Gastrocnemius medialis (tissue), 4 donors: ENCODE measurements around the gene CD3E.

ENCODE experiments used
- CTCF ChIP-seq, 5 experiments: fragments of 450-650 bp in 3 of 5; fragments of 200-600 bp in 2 of 5; sonication (generic) in 2 of 5; IDR thresholded peaks in 4 of 5; conservative IDR thresholded peaks in 1 of 5; 1 replicate in 4 of 5; 2 replicates in 1 of 5; pipeline ENCODE4 v1.5.1; 2016 to 2019; ENCODE audit warnings: antibody characterized with exemption in 5 of 5, mild to moderate bottlenecking in 3 of 5, moderate library complexity in 3 of 5
- POLR2A ChIP-seq, 2 donors: fragments of 450-650 bp; IDR thresholded peaks; one replicate each; pipeline ENCODE4 v1.6.1; 2017; ENCODE audit warnings: antibody characterized with exemption in 2 of 2, mild to moderate bottlenecking in 2 of 2, moderate library complexity in 2 of 2

GRCh38 chr11:118322721-118323120 is 18.2 kb downstream of the CD3E start:
- TF ChIP-seq CTCF (IDR thresholded peaks at IDR 0.05 in 4 of 5, conservative IDR thresholded peaks at IDR 0.05 in 1 of 5) (no peak), POLR2A (IDR thresholded peaks at IDR 0.05) (no peak)
